ENCODE measurements around the gene COLEC12. TPM values are rescaled to one million over a fixed set of nuclear protein-coding genes. Genes with fewer than 3 reads are reported as not detected.
A peak's percentile ranks its signal among the peaks of the same experiment; 100 is the strongest.

Gene COLEC12
- total and polyA plus RNA-seq, 8 donors = 32.9 to 124 (median 103) TPM

- TF ChIP-seq, protein P1, sequence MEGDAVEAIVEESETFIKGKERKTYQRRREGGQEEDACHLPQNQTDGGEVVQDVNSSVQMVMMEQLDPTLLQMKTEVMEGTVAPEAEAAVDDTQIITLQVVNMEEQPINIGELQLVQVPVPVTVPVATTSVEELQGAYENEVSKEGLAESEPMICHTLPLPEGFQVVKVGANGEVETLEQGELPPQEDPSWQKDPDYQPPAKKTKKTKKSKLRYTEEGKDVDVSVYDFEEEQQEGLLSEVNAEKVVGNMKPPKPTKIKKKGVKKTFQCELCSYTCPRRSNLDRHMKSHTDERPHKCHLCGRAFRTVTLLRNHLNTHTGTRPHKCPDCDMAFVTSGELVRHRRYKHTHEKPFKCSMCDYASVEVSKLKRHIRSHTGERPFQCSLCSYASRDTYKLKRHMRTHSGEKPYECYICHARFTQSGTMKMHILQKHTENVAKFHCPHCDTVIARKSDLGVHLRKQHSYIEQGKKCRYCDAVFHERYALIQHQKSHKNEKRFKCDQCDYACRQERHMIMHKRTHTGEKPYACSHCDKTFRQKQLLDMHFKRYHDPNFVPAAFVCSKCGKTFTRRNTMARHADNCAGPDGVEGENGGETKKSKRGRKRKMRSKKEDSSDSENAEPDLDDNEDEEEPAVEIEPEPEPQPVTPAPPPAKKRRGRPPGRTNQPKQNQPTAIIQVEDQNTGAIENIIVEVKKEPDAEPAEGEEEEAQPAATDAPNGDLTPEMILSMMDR (IDR thresholded peaks at IDR 0.05) = no peak
- DNase-seq = no peak
- no peak overlapping the region for H3K4me3 ChIP-seq
Measured at GRCh38 chr18:326846-327245, 173.7 kb downstream of the COLEC12 start.

DNA sequence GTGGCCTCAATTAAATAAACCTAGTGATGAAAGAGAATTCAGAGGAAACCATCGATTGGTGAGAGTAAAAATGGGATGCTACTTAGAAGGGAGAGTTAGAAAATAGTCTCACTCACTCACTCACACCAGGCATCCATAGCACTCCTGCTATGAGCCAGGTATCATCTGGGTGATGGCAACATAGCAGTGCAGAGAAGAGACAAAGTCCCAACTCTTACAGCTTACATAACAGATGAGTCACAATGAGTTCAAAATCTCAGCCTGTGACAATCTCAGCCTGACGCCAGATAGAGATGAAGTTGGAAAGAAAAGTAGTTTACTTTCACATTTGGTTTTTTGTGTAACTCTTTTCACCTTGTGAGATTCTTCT, 177.3 kb downstream of the COLEC12 start:
- intact Hi-C loops (cut with DNase I) = no loop called here
- no peak for DNase-seq
- H3K27ac ChIP-seq = no peak overlapping the region
- TF ChIP-seq, protein P1 (IDR thresholded peaks at IDR 0.05) = no peak
- no peaks in the 10 kb centered on the region for H3K27me3 ChIP-seq
- H3K4me1 ChIP-seq = peaks cover 11 to 21% of the 10 kb centered on the region in 2 donors
- peak; percentile 61 for ATAC-seq
- no peaks in the 10 kb centered on the region for H3K9me3 ChIP-seq
- no peaks in the 10 kb centered on the region for H3K36me3 ChIP-seq
- no peak overlapping the region for H3K4me3 ChIP-seq

More at GRCh38 chr18:326846-327245, 173.7 kb downstream of the COLEC12 start:
- Histone ChIP-seq H3K27me3 (no peaks in the 10 kb centered on the region), H3K4me1 (peaks cover 12 to 27% of the 10 kb centered on the region in 2 donors), H3K9me3 (no peaks in the 10 kb centered on the region), H3K36me3 (no peaks in the 10 kb centered on the region), H3K27ac (no peak overlapping the region)
- intact Hi-C loops (cut with DNase I) = no loop called here
- no peak for ATAC-seq

DNA sequence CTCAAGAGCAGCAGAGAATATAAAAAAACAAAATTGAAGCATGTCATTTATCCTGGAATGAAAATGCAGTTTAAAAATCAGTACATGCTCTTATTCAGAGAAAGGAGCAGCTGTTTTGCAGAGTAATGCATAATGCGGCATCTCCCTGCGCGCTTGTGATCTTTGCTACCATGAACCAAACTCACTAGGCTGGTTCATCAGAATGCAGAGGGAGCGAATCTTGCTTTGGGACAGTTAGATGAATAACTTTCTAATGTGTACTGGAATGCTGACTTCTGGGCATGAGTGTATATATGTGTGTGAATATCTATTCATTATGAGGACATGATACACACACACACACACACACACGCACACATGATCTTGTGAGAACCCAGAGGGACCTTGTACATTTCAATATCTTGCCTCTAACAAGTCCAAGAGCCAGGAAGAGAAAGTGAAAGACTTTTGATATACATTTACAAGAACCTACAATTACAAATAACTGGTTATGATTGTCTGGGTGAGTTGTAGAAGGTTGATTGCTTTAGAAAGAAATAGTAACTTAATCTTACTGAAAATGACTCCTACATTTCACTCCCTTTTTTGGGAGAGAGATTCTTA, 178.5 kb downstream of the COLEC12 start:
- Histone ChIP-seq H3K4me1 (peaks cover 11 to 21% of the 10 kb centered on the region in 2 donors), H3K9me3 (no peaks in the 10 kb centered on the region), H3K36me3 (no peaks in the 10 kb centered on the region), H3K27me3 (no peaks in the 10 kb centered on the region), H3K27ac (no peak overlapping the region), H3K4me3 (no peak overlapping the region)
- TF ChIP-seq, protein P1 (IDR thresholded peaks at IDR 0.05) = no peak
- DNase-seq (no peak), ATAC-seq (no peak)
- intact Hi-C loops (cut with DNase I) = no loop called here

DNA sequence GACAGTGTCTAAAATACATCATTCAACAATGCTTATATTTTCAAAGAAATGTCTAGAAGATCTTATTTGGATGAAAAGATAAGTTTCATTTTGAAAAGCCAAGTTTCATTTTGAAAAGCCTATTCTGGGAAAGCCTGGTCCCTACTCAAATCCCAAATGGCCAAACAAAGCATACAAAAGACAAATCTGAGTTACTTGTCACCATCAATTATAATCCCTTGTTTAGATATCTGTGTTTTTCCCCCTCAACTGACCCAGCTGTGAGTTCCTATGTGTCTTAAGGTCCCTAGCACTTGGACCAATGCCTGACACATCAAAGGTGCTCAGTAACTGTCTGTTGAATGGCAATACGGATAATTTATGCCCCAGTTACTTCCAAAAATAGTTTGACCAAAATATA, 180.3 kb downstream of the COLEC12 start:
- TF ChIP-seq, protein P1 (IDR thresholded peaks at IDR 0.05) = no peak
- intact Hi-C loops (cut with DNase I) = no loop called here

DNA sequence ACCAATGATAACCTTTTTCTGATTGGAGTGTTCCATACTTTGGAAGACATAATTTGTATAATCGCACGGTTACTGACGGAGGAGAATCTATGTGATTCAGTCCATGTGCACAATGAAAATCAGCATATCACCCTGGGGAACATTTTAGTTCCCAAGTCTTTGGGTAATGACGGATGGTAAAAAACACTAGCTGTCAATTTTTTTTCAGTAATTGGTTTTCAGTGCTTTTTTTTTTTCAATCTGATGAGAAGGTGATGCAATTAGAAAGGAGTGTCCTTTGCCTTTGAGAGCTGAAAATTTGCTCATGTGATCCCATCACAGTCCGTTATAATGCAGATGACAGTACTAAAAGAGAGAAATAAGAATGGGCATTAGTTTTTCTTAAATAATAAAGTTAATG, 180.8 kb downstream of the COLEC12 start:
- no peaks in the 10 kb centered on the region for H3K27me3 ChIP-seq
- ATAC-seq (no peak), DNase-seq (no peak)
- no peak overlapping the region for H3K27ac ChIP-seq
- TF ChIP-seq, protein P1 (IDR thresholded peaks at IDR 0.05) = no peak
- H3K36me3 ChIP-seq = no peaks in the 10 kb centered on the region
- intact Hi-C loops (cut with DNase I) = no loop called here
- peaks cover 11 to 21% of the 10 kb centered on the region in 2 donors for H3K4me1 ChIP-seq
- H3K4me3 ChIP-seq = no peak overlapping the region
- no peaks in the 10 kb centered on the region for H3K9me3 ChIP-seq

More for the DNA sequence above, 180.3 kb downstream of the COLEC12 start:
- Histone ChIP-seq H3K4me3 (no peak overlapping the region), H3K9me3 (no peaks in the 10 kb centered on the region), H3K27ac (no peak overlapping the region), H3K27me3 (no peaks in the 10 kb centered on the region), H3K36me3 (no peaks in the 10 kb centered on the region), H3K4me1 (peaks cover 11 to 21% of the 10 kb centered on the region in 2 donors)
- ATAC-seq (no peak), DNase-seq (no peak)
